CD4-positive, CD25-positive, alpha-beta regulatory T cell (primary cell): ENCODE data around the gene USP44. TPM values are rescaled to one million over a fixed set of nuclear protein-coding genes. Genes with fewer than 3 reads are reported as not detected.

Source experiments
- ATAC-seq, 2 donors: fragments of 150-1000 bp; cut with Tn5 transposase; one replicate each; pipeline ENCODE4 v1.10.0; 2021; ENCODE audit warnings: low read depth in 2 of 2, moderate number of reproducible peaks in 2 of 2, moderate library complexity in 1 of 2
- DNase-seq, 3 donors: peaks; one replicate each; pipeline versions ENCODE4 v3.0.0 to v3.0.0-alpha.2; 2012 to 2022; ENCODE audit warnings: mixed read lengths in 1 of 3
- H3K27ac ChIP-seq: one replicate; pipeline ENCODE4 v1.7.0; 2013; ENCODE audit warnings: mild to moderate bottlenecking, low read length; ENCODE audit not compliant: insufficient read depth, poor library complexity, severe bottlenecking
- H3K27me3 ChIP-seq: one replicate; pipeline ENCODE4 v1.7.0; 2013; ENCODE audit warnings: low read length; ENCODE audit not compliant: control insufficient read depth, insufficient read depth
- H3K36me3 ChIP-seq: one replicate; pipeline ENCODE4 v1.7.0; 2013; ENCODE audit warnings: mild to moderate bottlenecking, low read length, moderate library complexity; ENCODE audit not compliant: control insufficient read depth, insufficient read depth
- H3K4me1 ChIP-seq: 2 replicates; pipeline ENCODE4 v1.7.0; 2013; ENCODE audit warnings: mild to moderate bottlenecking, low read length; ENCODE audit not compliant: insufficient read depth, control insufficient read depth, poor library complexity, severe bottlenecking
- H3K4me3 ChIP-seq: one replicate; pipeline ENCODE4 v1.7.0; 2013; ENCODE audit warnings: low read depth, mild to moderate bottlenecking, low read length, moderate library complexity
- H3K9me3 ChIP-seq, 2 experiments: 1 replicate in 1 of 2; 2 replicates in 1 of 2; pipeline ENCODE4 v1.7.0; 2013; ENCODE audit warnings: low read length in 2 of 2, mild to moderate bottlenecking in 1 of 2, moderate library complexity in 1 of 2; ENCODE audit not compliant: control insufficient read depth in 2 of 2
- H3K27ac Mint-ChIP-seq, 3 donors: one replicate each; pipeline ENCODE4 v1.8.0; 2020 to 2022; ENCODE audit warnings: mild to moderate bottlenecking in 3 of 3, mixed read lengths in 3 of 3, moderate library complexity in 2 of 3
- H3K27me3 Mint-ChIP-seq: one replicate; pipeline ENCODE4 v1.8.0; 2022; ENCODE audit warnings: mild to moderate bottlenecking, mixed read lengths
- H3K36me3 Mint-ChIP-seq: one replicate; pipeline ENCODE4 v1.8.0; 2020; ENCODE audit warnings: mixed read lengths
- H3K4me1 Mint-ChIP-seq, 4 donors: one replicate each; pipeline ENCODE4 v1.8.0; 2020 to 2022; ENCODE audit warnings: mixed read lengths in 4 of 4, mild to moderate bottlenecking in 1 of 4
- H3K4me3 Mint-ChIP-seq, 4 donors: one replicate each; pipeline ENCODE4 v1.8.0; 2020 to 2022; ENCODE audit warnings: mild to moderate bottlenecking in 4 of 4, mixed read lengths in 4 of 4, moderate library complexity in 3 of 4
- H3K9me3 Mint-ChIP-seq, 7 donors: one replicate each; pipeline ENCODE4 v1.8.0; 2020 to 2022; ENCODE audit warnings: mixed read lengths in 7 of 7, mild to moderate bottlenecking in 3 of 7, moderate library complexity in 2 of 7
- polyA plus RNA-seq, 4 donors: library from polyadenylated mRNA; unstranded; fragments of 300-500 nt; fragmentation: Illumina TruSeq; gene quantifications; one replicate each; pipeline ENCODE4 v1.2.3, GENCODE V29; 2021
- total RNA-seq: library from RNA; stranded (reverse); gene quantifications from one replicate; pipeline ENCODE4 v1.2.3, GENCODE V29; 2022

Gene USP44
- total and polyA plus RNA-seq, 5 donors from 2014 or later: 0.86 to 2.9 (median 1.7) TPM

GRCh38 chr12:95554532-95555071 is 3.3 kb upstream of the USP44 start:
- H3K4me1 ChIP-seq: no peaks in the 10 kb centered on the region
- Mint-ChIP-seq H3K27ac (no peak overlapping the region), H3K9me3 (peaks cover 0 to 1% (median 0%) of the 10 kb centered on the region in 7 donors), H3K4me3 (no peak overlapping the region), H3K4me1 (peaks cover 0 to 21% (median 4%) of the 10 kb centered on the region in 4 donors), H3K27me3 (peaks cover 34% of the 10 kb centered on the region), H3K36me3 (no peaks in the 10 kb centered on the region)
- H3K9me3 ChIP-seq: no peaks in the 10 kb centered on the region
- DNase-seq (no peak), ATAC-seq (no peak)
- H3K4me3 ChIP-seq: no peak overlapping the region
- H3K27me3 ChIP-seq: peaks cover under 1% of the 10 kb centered on the region
- H3K36me3 ChIP-seq: no peaks in the 10 kb centered on the region
- no peak overlapping the region for H3K27ac ChIP-seq

- Mint-ChIP-seq H3K27ac (peak overlapping the region in 1 of 3 donors; percentile 72), H3K4me3 (peak overlapping the region in 1 of 4 donors; percentile 26), H3K9me3 (peaks cover 0 to 7% (median 0%) of the 10 kb centered on the region in 7 donors), H3K4me1 (peaks cover 0 to 27% (median 4%) of the 10 kb centered on the region in 4 donors), H3K27me3 (peaks cover 41% of the 10 kb centered on the region), H3K36me3 (no peaks in the 10 kb centered on the region)
- DNase-seq (no peak), ATAC-seq (no peak)
- Histone ChIP-seq H3K36me3 (no peaks in the 10 kb centered on the region), H3K9me3 (peaks cover 3 to 6% of the 10 kb centered on the region in 2 experiments), H3K4me1 (peaks cover 8% of the 10 kb centered on the region), H3K27me3 (peaks cover 5% of the 10 kb centered on the region), H3K27ac (no peak overlapping the region), H3K4me3 (no peak overlapping the region)
These were observed 2.1 kb upstream of the USP44 start for GRCh38 chr12:95553197-95553943.

DNA sequence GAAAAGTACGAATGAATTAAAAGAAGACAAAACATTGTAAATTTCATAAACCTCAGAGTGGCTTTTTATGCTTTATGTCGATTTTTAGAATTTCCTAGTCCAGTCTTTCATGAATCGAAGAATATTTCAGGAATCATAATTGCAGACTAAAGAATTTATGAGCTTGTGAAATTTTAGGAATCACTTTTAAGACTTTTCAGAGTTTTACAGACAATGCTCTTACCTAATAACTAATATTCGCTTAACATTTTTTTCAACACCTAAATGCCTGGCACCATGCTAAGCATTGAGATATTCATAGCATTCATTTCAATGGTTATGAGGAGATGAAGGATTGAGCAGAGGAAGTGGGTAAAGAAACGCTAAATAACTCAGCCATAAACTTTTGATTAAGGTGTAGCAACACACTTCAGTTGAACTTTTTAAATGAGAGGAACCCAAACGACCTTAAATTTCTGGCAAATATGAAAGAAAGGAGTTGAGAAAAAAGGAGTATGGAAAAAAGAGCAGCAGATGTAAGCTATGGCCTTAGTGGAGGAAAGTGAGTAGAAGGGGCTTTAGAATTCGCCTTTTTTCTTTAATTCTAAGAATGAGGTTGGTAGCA is 739 bp upstream of the USP44 start:
- Mint-ChIP-seq H3K9me3 (peaks cover 0 to 7% (median 0%) of the 10 kb centered on the region in 7 donors), H3K27ac (peak overlapping the region in 2 of 3 donors; percentile 39 to 74), H3K4me3 (peak overlapping the region in 2 of 4 donors; percentile 25 to 69), H3K36me3 (no peaks in the 10 kb centered on the region), H3K27me3 (peaks cover 52% of the 10 kb centered on the region), H3K4me1 (peaks cover 0 to 37% (median 6%) of the 10 kb centered on the region in 4 donors)
- peak in 2 of 3 donors; percentile 10 to 18 for DNase-seq
- Histone ChIP-seq H3K27me3 (peaks cover 10% of the 10 kb centered on the region), H3K4me1 (peaks cover 18% of the 10 kb centered on the region), H3K27ac (no peak overlapping the region), H3K9me3 (peaks cover 3 to 6% of the 10 kb centered on the region in 2 experiments), H3K36me3 (no peaks in the 10 kb centered on the region), H3K4me3 (peak overlapping the region; percentile 11)
- no peak for ATAC-seq

- Mint-ChIP-seq H3K4me3 (peak overlapping the region; percentile 49 to 82 (median 67)), H3K4me1 (peaks cover 0 to 37% (median 9%) of the 10 kb centered on the region in 4 donors), H3K36me3 (no peaks in the 10 kb centered on the region), H3K9me3 (peaks cover 0 to 7% (median 0%) of the 10 kb centered on the region in 7 donors), H3K27ac (peak overlapping the region; percentile 71 to 86 (median 76)), H3K27me3 (peaks cover 67% of the 10 kb centered on the region)
- no peak for ATAC-seq
- peaks cover 10% of the 10 kb centered on the region for H3K27me3 ChIP-seq
- H3K9me3 ChIP-seq: peaks cover 3 to 6% of the 10 kb centered on the region in 2 experiments
- H3K27ac ChIP-seq: peak overlapping the region; percentile 41
- H3K4me1 ChIP-seq: peaks cover 18% of the 10 kb centered on the region
- no peaks in the 10 kb centered on the region for H3K36me3 ChIP-seq
- H3K4me3 ChIP-seq: peak overlapping the region; percentile 37
- no peak for DNase-seq
These were observed 1.7 kb downstream of the USP44 start for GRCh38 chr12:95549392-95550084.

- Histone ChIP-seq H3K27me3 (peaks cover 10% of the 10 kb centered on the region), H3K4me3 (peak overlapping the region; percentile 37), H3K36me3 (no peaks in the 10 kb centered on the region), H3K9me3 (peaks cover 3 to 6% of the 10 kb centered on the region in 2 experiments), H3K4me1 (peaks cover 18% of the 10 kb centered on the region), H3K27ac (peak overlapping the region; percentile 55)
- Mint-ChIP-seq H3K9me3 (peaks cover 0 to 7% (median 0%) of the 10 kb centered on the region in 7 donors), H3K27me3 (peaks cover 65% of the 10 kb centered on the region), H3K4me3 (peak overlapping the region; percentile 49 to 82 (median 67)), H3K27ac (peak overlapping the region; percentile 20 to 86 (median 71)), H3K36me3 (no peaks in the 10 kb centered on the region), H3K4me1 (peaks cover 0 to 33% (median 9%) of the 10 kb centered on the region in 4 donors)
- peak; percentile 70 to 71 for ATAC-seq
- DNase-seq: peak; percentile 39 to 55 (median 49)
These were observed 2.5 kb downstream of the USP44 start for GRCh38 chr12:95548539-95549391.

GRCh38 chr12:95548056-95548538 is 3.2 kb downstream of the USP44 start:
- Mint-ChIP-seq H3K9me3 (peaks cover 0 to 7% (median 0%) of the 10 kb centered on the region in 7 donors), H3K36me3 (no peaks in the 10 kb centered on the region), H3K27ac (peak overlapping the region; percentile 71 to 85 (median 77)), H3K4me1 (peaks cover 0 to 33% (median 9%) of the 10 kb centered on the region in 4 donors), H3K4me3 (peak overlapping the region; percentile 84 to 92 (median 88)), H3K27me3 (peaks cover 59% of the 10 kb centered on the region)
- peaks cover 10% of the 10 kb centered on the region for H3K27me3 ChIP-seq
- H3K9me3 ChIP-seq: peaks cover 3 to 6% of the 10 kb centered on the region in 2 experiments
- H3K4me3 ChIP-seq: peak overlapping the region; percentile 26
- peak overlapping the region; percentile 55 for H3K27ac ChIP-seq
- H3K4me1 ChIP-seq: peaks cover 18% of the 10 kb centered on the region
- DNase-seq: peak in 2 of 3 donors; percentile 5 to 25
- ATAC-seq: peak; percentile 18 to 20
- no peaks in the 10 kb centered on the region for H3K36me3 ChIP-seq
